Measurements from ENCODE around the gene SELENOF.

Gene SELENOF

GRCh38 chr1:86913896-86914600 is at the start of gene SELENOF:
Gene SELENOF, minus strand, starts transcription at chr1:86914126. Its CDS starts 15 bp downstream, at chr1:86914111.
- DNase-seq (ENCODE audit: low read depth) = peak; percentile 100

- no peak for DNase-seq (ENCODE audit: low read depth)
Measured at GRCh38 chr1:86960548-86960947, 46.6 kb upstream of the SELENOF start.

- DNase-seq (ENCODE audit: low read depth) = no peak
Measured at GRCh38 chr1:86957221-86957620, 43.3 kb upstream of the SELENOF start.

- no peak for DNase-seq (ENCODE audit: low read depth)
Measured at GRCh38 chr1:86956221-86956620, 42.3 kb upstream of the SELENOF start.

GRCh38 chr1:86955678-86956077 is 41.8 kb upstream of the SELENOF start:
- DNase-seq (ENCODE audit: low read depth) = no peak

GRCh38 chr1:86953167-86953566 is 39.2 kb upstream of the SELENOF start:
- no peak for DNase-seq (ENCODE audit: low read depth)

GRCh38 chr1:86951430-86951829 is 37.5 kb upstream of the SELENOF start:
- DNase-seq (ENCODE audit: low read depth) = no peak

- no peak for DNase-seq (ENCODE audit: low read depth)
Measured at GRCh38 chr1:86950712-86951419, 36.9 kb upstream of the SELENOF start.

GRCh38 chr1:86948212-86948611 is 34.3 kb upstream of the SELENOF start:
- DNase-seq (ENCODE audit: low read depth) = no peak

- DNase-seq (ENCODE audit: low read depth) = no peak
Measured at GRCh38 chr1:86942743-86943142, 28.8 kb upstream of the SELENOF start.

GRCh38 chr1:86942042-86942441 is 28.1 kb upstream of the SELENOF start:
- no peak for DNase-seq (ENCODE audit: low read depth)

GRCh38 chr1:86940599-86940998 is 26.7 kb upstream of the SELENOF start:
- no peak for DNase-seq (ENCODE audit: low read depth)

- DNase-seq (ENCODE audit: low read depth) = no peak
Measured at GRCh38 chr1:86939406-86939805, 25.5 kb upstream of the SELENOF start.

GRCh38 chr1:86938855-86939254 is 24.9 kb upstream of the SELENOF start:
- no peak for DNase-seq (ENCODE audit: low read depth)

GRCh38 chr1:86938450-86938849 is 24.5 kb upstream of the SELENOF start:
- no peak for DNase-seq (ENCODE audit: low read depth)

- no peak for DNase-seq (ENCODE audit: low read depth)
Measured at GRCh38 chr1:86933562-86934377, 19.8 kb upstream of the SELENOF start.

GRCh38 chr1:86933051-86933450 is 19.1 kb upstream of the SELENOF start:
- DNase-seq (ENCODE audit: low read depth) = no peak

GRCh38 chr1:86928819-86929218 is 14.9 kb upstream of the SELENOF start:
- no peak for DNase-seq (ENCODE audit: low read depth)

GRCh38 chr1:86926883-86927282 is 13.0 kb upstream of the SELENOF start:
- DNase-seq (ENCODE audit: low read depth) = no peak

- DNase-seq (ENCODE audit: low read depth) = no peak
Measured at GRCh38 chr1:86925742-86926141, 11.8 kb upstream of the SELENOF start.

- DNase-seq (ENCODE audit: low read depth) = no peak
Measured at GRCh38 chr1:86924324-86924960, 10.5 kb upstream of the SELENOF start.

- DNase-seq (ENCODE audit: low read depth) = no peak
Measured at GRCh38 chr1:86922445-86922844, 8.5 kb upstream of the SELENOF start.
